OCI-LY7 (cell line): Measurements from ENCODE around the gene DNAH14. TPM values are rescaled to one million over a fixed set of nuclear protein-coding genes. Genes with fewer than 3 reads are reported as not detected.
"Not testable (repeated sequence)": the region's sequence is repeated elsewhere in the genome, so short reads cannot be mapped to it uniquely, and the experiment has no call there.

Source experiments
- BruUV-seq: library from RNA; stranded (reverse); fragments of 400-500 nt; replicated peaks from 2 replicates; lab custom pipeline; 2021; lab: Mats Ljungman, UMichigan
- CTCF ChIA-PET: fragments of 300-600 bp; sonication (Branson Sonifier 250); formaldehyde crosslinking; loops from one replicate; lab custom pipeline; 2022; ENCODE audit warnings: antibody characterized with exemption; ENCODE audit not compliant: unreplicated experiment; lab: Charles Lee
- POLR2A ChIA-PET: fragments of 300-600 bp; sonication (Branson Sonifier 250); formaldehyde crosslinking; loops from one replicate; lab custom pipeline; 2022; ENCODE audit warnings: antibody characterized with exemption; lab: Charles Lee
- DNase-seq: peaks from one replicate; pipeline ENCODE4 v3.0.0-alpha.2; 2015; ENCODE audit warnings: low spot score
- H2AFZ ChIP-seq: fragments of 200-600 bp; sonication (generic), shearing (Covaris generic); 2 replicates; pipeline ENCODE4 v1.6.1; 2014; ENCODE audit warnings: mild to moderate bottlenecking, antibody characterized with exemption, low read length, moderate library complexity
- H3K27ac ChIP-seq: fragments of 200-600 bp; sonication (generic); 2 replicates; pipeline ENCODE4 v1.5.1; 2014; ENCODE audit warnings: mixed run types, low read depth, mild to moderate bottlenecking, moderate library complexity, low read length, inconsistent platforms; ENCODE audit not compliant: poor library complexity, severe bottlenecking
- H3K36me3 ChIP-seq: fragments of 200-600 bp; sonication (generic); 2 replicates; pipeline ENCODE4 v1.6.1; 2014; ENCODE audit warnings: mild to moderate bottlenecking, antibody characterized with exemption, low read length, moderate library complexity, mixed read lengths; ENCODE audit not compliant: insufficient read depth
- H3K4me1 ChIP-seq: fragments of 200-600 bp; sonication (generic); 2 replicates; pipeline ENCODE4 v1.5.1; 2014; ENCODE audit warnings: mild to moderate bottlenecking, low read length; ENCODE audit not compliant: insufficient read depth, poor library complexity, severe bottlenecking
- H3K4me2 ChIP-seq: fragments of 200-600 bp; sonication (generic); 2 replicates; pipeline ENCODE4 v1.6.1; 2014; ENCODE audit warnings: mild to moderate bottlenecking, low read length
- H3K4me3 ChIP-seq: fragments of 200-600 bp; sonication (generic); 2 replicates; pipeline ENCODE4 v1.5.1; 2014; ENCODE audit warnings: mild to moderate bottlenecking, low read depth, low read length; ENCODE audit not compliant: poor library complexity, severe bottlenecking
- H3K79me2 ChIP-seq: fragments of 200-600 bp; sonication (generic); 2 replicates; pipeline ENCODE4 v1.6.1; 2016; ENCODE audit warnings: low read depth, mild to moderate bottlenecking, low read length, moderate library complexity, mixed read lengths; ENCODE audit not compliant: insufficient read depth
- H3K9me2 ChIP-seq: fragments of 200-600 bp; sonication (generic); 2 replicates; pipeline ENCODE4 v1.6.1; 2016; ENCODE audit warnings: mild to moderate bottlenecking, low read length, mixed read lengths; ENCODE audit not compliant: insufficient read depth
- H3K9me3 ChIP-seq: fragments of 200-600 bp; sonication (generic); 2 replicates; pipeline ENCODE4 v1.6.1; 2014; ENCODE audit warnings: mild to moderate bottlenecking, mixed run types, low read length, mixed read lengths
- H4K20me1 ChIP-seq: fragments of 200-600 bp; sonication (generic); 2 replicates; pipeline ENCODE4 v1.6.1; 2014; ENCODE audit warnings: mild to moderate bottlenecking, antibody characterized with exemption, low read length, moderate library complexity, mixed read lengths; ENCODE audit not compliant: insufficient read depth
- CTCF ChIP-seq: fragments of 200-600 bp; sonication (generic); conservative IDR thresholded peaks from 2 replicates; pipeline ENCODE4 v1.5.1; 2014; ENCODE audit warnings: mild to moderate bottlenecking, antibody characterized with exemption, low read length, moderate library complexity, mixed read lengths
- EZH2phosphoT487 ChIP-seq: fragments of 200-600 bp; sonication (generic); IDR thresholded peaks from 2 replicates; pipeline ENCODE4 v1.6.1; 2018; ENCODE audit warnings: low read depth, borderline replicate concordance, mild to moderate bottlenecking, mixed run types, antibody characterized with exemption, low read length, moderate library complexity, mixed read lengths
- intact Hi-C: fragments of 100-400 bp; cut with micrococcal nuclease; formaldehyde crosslinking; loops from one replicate; pipeline ENCODE4 v1.10.0; 2022; ENCODE audit not compliant: unreplicated experiment
- total RNA-seq, 2 experiments: library from RNA; depleted of rRNA in 1 of 2; stranded (reverse); fragments of >200 nt in 1 of 2; shearing (Covaris generic) in 1 of 2; gene quantifications; 2 replicates each; pipeline ENCODE4 v1.2.3, GENCODE V29; 2014 to 2022

Gene DNAH14
- total RNA-seq, 2 experiments from 2014 or later = not detected

GRCh38 chr1:224989615-224990014 lies 60.1 kb downstream of the DNAH14 start:
- no peaks in the 10 kb centered on the region for H3K9me2 ChIP-seq
- no peak overlapping the region for H3K4me3 ChIP-seq
- no peaks in the 10 kb centered on the region for H3K36me3 ChIP-seq
- no peak overlapping the region for H3K4me2 ChIP-seq
- ChIA-PET POLR2A (no interaction called here), CTCF (no interaction called here)
- BruUV-seq = no TSS peak
- DNase-seq = no peak
- no peak for TF ChIP-seq EZH2phosphoT487
- no peak for TF ChIP-seq CTCF
- no peaks in the 10 kb centered on the region for H3K9me3 ChIP-seq
- H2AFZ ChIP-seq = no peak overlapping the region
- no peaks in the 10 kb centered on the region for H4K20me1 ChIP-seq
- intact Hi-C loops = no loop called here
- no peaks in the 10 kb centered on the region for H3K4me1 ChIP-seq
- no peak overlapping the region for H3K27ac ChIP-seq
- H3K79me2 ChIP-seq = no peaks in the 10 kb centered on the region

- H3K9me2 ChIP-seq, intact Hi-C loops, H3K4me1 ChIP-seq, POLR2A ChIA-PET, H3K27ac ChIP-seq, DNase-seq, H2AFZ ChIP-seq, CTCF ChIA-PET, BruUV-seq, H3K4me2 ChIP-seq, H3K9me3 ChIP-seq, H4K20me1 ChIP-seq, H3K36me3 ChIP-seq, H3K79me2 ChIP-seq, H3K4me3 ChIP-seq: not testable (repeated sequence)
Measured at GRCh38 chr1:224991550-224991949, 62.1 kb downstream of the DNAH14 start.

- TF ChIP-seq CTCF (no peak), EZH2phosphoT487 (no peak)
- CTCF ChIA-PET = no interaction called here
- intact Hi-C loops = no loop called here
- no peaks in the 10 kb centered on the region for H3K4me1 ChIP-seq
- H3K9me2 ChIP-seq = no peaks in the 10 kb centered on the region
- no peak overlapping the region for H3K4me3 ChIP-seq
- H3K27ac ChIP-seq = no peak overlapping the region
- no peaks in the 10 kb centered on the region for H3K9me3 ChIP-seq
- no peaks in the 10 kb centered on the region for H3K79me2 ChIP-seq
- POLR2A ChIA-PET = no interaction called here
- no TSS peak for BruUV-seq
- no peak overlapping the region for H3K4me2 ChIP-seq
- H2AFZ ChIP-seq = no peak overlapping the region
- H4K20me1 ChIP-seq = no peaks in the 10 kb centered on the region
- H3K36me3 ChIP-seq = no peaks in the 10 kb centered on the region
- DNase-seq = no peak
Measured at GRCh38 chr1:224995602-224996001, 66.1 kb downstream of the DNAH14 start.
